GM19328 (cell line): ENCODE measurements around the gene ZNF667.

Source experiments
- ATAC-seq: cut with Tn5 transposase; IDR thresholded peaks from one replicate; pipeline ENCODE4 v1.9.1; 2021; ENCODE audit warnings: mild to moderate bottlenecking, moderate library complexity; ENCODE audit not compliant: unreplicated experiment

The ZNF667 gene

GRCh38 chr19:56476651-56477428 lies at the start of gene ZNF667:
Gene ZNF667 (minus strand): TSS chr19:56477345. CDS start chr19:56462370, 14,975 bp downstream.
- no peak for ATAC-seq

DNA sequence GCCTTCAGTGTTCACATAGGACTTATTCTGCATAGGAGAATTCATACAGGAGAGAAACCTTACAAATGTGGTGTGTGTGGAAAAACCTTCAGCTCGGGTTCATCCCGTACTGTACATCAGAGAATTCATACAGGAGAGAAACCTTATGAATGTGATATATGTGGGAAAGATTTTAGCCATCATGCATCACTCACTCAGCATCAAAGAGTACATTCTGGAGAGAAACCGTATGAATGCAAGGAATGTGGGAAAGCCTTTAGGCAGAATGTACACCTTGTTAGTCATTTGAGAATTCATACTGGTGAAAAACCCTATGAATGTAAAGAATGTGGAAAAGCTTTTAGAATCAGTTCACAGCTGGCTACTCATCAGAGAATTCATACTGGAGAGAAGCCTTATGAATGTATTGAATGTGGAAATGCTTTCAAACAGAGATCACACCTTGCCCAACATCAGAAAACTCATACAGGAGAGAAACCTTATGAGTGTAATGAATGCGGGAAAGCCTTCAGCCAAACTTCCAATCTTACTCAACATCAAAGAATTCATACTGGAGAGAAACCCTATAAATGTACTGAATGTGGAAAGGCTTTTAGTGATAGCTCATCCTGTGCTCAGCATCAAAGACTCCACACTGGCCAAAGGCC lies 48.2 kb upstream of the ZNF667 start:
- ATAC-seq: no peak

DNA sequence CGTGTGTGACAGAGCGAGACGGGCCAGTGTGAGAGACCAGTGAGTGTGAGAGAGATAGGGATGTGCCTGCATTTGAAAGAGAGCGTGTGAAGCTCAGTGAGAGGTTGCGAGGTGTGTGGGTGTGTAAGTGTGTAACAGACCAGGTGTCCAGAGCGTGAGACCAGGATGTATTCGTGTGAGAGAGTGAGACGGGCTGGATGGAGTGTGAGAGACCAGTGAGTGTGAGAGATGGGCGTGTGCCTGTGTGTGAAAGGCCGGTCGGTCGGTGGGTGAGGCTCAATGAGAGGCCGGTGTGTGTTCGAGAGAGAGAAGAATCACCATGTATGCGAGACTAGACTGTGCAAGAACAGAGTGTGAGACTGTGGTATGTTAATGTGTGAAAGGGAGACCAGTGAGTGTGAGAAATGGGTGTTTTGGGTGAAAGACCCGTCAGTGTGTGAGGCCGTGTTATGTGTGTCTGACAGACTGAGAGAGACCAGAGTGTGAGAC lies 31.2 kb upstream of the ZNF667 start:
- no peak for ATAC-seq

GRCh38 chr19:56507446-56508289 lies 30.5 kb upstream of the ZNF667 start, which contains the start of gene ZNF471:
Gene ZNF471 (plus strand): TSS chr19:56507855. CDS start chr19:56511572, 3,717 bp downstream.
- ATAC-seq: no peak

DNA sequence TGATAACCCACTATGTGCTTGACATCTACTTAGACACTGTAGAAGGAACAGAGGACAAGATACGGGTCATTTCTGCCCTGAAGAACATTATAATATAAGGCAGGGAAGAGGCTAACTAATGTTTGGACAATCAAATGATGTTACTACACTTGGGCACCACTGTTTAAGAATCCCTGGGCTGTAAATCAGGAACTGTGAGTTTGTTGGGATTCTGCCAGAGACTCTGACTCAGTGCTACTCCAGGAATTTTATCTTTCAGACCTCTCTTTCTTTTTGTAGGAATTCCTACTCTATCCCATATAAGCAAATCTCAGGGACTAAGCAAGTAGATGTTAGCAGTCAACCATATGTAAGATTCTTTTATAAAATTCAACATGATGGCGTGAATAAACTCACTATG lies 27.4 kb upstream of the ZNF667 start:
- no peak for ATAC-seq

- no peak for ATAC-seq
Observed at GRCh38 chr19:56491399-56491798, 14.3 kb upstream of the ZNF667 start.

GRCh38 chr19:56477429-56478338 lies 539 bp upstream of the ZNF667 start:
- no peak for ATAC-seq

DNA sequence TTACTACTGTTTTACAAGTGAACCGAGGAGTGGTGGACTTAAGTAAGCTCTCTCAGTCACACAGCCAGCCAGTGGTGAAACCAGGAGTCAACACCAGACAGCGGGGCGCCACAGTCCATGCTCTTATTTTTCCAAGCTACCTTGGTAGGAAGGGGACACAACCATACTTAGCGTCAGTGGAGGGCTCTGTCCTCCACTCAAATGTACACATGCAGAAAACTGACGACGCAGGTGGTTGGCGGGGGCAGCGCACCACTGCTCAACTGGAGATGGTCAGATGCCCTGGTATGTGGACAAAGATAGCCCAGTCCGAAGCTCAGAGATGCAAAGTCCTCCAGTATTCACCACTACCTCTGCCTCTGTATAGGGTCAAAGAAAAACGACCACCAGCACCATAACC lies 1.1 kb downstream of the ZNF667 start:
- ATAC-seq: no peak

DNA sequence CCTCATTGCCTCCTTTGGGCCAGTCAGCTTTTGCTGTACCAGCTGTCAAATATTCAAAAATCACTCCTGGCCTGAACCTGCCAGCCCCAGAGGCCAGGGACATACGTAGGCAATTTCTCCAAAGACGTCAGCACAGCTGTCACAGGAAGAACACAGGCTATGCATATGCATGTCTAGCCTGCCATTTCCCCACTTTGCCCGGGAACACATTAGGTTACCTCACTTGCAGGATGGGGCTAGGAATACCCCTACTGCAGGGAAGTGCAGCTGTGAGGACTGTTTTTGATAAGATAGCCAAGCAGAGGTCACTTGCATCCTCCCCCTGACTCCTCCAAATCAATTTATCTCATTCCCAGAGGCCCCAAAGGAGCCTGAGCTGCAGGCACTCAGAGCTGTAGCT lies 2.8 kb downstream of the ZNF667 start:
- ATAC-seq: no peak

GRCh38 chr19:56441206-56441792 lies 35.8 kb downstream of the ZNF667 start:
- no peak for ATAC-seq

GRCh38 chr19:56423985-56424353 lies 53.2 kb downstream of the ZNF667 start:
- ATAC-seq: no peak

DNA sequence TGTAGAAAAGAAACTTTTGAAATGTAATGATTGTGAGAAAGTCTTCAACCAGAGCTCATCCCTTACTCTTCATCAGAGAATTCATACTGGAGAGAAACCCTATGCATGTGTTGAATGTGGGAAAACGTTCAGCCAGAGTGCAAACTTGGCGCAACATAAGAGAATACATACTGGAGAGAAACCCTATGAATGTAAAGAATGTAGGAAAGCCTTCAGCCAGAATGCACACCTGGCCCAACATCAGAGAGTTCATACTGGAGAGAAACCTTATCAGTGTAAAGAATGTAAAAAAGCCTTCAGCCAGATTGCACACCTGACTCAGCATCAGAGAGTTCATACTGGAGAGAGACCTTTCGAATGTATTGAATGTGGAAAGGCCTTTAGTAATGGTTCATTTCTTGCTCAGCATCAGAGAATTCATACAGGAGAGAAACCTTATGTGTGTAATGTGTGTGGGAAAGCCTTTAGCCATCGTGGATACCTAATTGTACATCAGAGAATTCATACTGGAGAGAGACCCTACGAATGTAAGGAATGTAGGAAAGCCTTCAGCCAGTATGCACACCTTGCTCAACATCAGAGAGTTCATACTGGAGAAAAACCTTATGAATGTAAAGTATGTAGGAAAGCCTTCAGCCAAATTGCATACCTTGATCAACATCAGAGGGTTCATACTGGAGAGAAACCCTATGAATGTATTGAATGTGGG lies 53.7 kb downstream of the ZNF667 start:
- no peak for ATAC-seq

DNA sequence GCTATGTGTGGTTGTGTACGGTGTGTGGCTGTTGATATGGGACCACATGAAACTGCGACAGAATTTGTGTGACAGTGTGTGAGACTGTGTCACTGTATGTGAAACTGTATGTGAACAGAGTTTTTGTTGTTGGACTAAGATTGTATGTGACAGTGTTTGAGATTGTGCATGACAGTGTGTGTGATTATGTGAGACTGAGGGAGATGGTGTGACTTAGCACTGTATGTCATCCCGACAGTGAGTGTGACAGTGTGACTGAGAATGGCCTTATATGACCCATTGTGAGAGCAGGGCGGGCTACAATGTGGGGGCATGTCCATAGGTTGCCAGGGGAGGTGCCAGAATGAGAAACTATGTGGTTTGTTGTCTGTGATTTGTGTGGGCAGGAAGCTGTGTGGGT lies 72.1 kb downstream of the ZNF667 start:
- no peak for ATAC-seq

DNA sequence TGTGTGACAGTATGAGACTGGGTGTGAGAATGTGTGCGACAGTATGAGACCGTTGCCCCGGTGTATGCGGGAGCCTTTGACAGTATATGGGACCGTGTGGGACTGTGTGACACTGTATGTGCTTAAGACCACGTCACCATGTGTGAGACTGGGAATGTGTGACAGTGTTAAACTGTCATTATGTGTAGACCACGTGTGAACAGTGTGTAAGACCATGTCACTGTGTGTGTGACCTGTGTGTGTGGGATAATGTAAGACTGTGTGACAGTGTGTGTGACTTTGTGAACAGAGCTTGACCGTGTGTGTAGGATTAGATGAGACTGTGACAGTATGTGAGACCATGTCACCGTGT lies 72.5 kb downstream of the ZNF667 start:
- no peak for ATAC-seq

GRCh38 chr19:56403764-56404704 lies 73.1 kb downstream of the ZNF667 start, which contains the start of gene ZNF583:
Gene ZNF583 (plus strand): TSS chr19:56404332. CDS start chr19:56407115, 2,783 bp downstream.
- peak; percentile 83 for ATAC-seq

DNA sequence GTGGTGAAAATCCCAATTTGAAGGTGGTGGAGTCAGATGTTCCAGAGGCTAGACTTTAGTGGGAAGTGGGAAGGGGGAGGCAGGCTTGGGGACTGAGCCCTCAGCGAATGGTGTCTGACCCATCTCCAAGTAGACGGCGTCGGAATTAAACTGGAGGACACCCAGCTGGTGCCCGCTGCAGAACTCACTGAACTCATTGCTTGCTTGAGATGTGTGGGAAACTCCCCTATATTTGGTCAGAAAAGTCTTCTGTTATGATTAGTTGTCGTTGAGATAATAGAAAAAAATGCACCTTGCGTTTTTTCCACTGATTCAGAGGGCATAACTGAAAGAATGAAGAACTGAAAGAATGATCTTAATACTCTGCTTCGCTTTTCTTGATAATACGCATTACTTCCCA lies 73.9 kb downstream of the ZNF667 start:
- no peak for ATAC-seq

- ATAC-seq: no peak
Observed at GRCh38 chr19:56400485-56400884, 76.7 kb downstream of the ZNF667 start.

GRCh38 chr19:56398809-56399208 lies 78.3 kb downstream of the ZNF667 start:
- no peak for ATAC-seq
